NK-92 (cell line): ENCODE measurements around the gene RIF1.

Experiments
- DNase-seq: peaks from one replicate; lab custom pipeline; 2025; ENCODE audit not compliant: unreplicated experiment; lab: John Stamatoyannopoulos, UW

Gene RIF1

DNA sequence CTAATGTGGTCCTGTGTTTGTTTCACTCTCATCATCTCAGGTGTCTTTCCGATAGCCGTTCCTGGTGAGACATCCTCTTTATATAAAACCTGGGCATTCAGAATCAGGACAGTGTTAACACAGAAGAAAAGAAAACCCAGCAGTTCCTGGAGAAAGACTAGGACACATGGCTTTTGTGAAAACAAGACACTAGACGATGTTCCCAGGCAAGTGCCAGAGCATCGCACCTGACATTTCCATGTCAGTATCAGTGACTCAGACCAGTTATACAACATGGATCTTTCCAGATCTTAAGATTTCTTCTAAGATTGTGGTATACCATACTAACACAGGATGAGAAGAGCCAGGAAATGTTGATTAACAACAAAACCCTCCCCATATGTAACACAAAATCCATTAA is 96.5 kb downstream of the RIF1 start:
- DNase-seq, result no peak

DNA sequence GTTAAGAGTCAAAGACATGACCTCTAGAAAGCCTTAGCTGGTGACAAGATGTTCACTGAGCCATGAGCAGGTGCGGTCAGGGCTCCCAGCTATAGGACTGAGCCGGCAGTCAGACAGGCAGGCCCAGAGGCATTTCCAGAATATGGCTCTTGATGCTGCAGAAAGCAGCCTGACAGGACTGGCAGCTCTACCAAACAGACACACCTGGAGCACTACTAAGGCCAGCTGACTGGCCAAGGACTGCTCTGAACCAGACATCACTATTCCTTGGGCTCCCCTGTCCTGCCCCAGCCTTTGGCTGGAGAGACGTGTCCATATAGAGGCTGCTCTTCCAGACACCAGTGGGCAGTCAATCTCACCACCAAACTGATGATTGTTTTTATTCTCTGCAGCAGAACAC is 98.8 kb downstream of the RIF1 start:
- DNase-seq, result no peak

GRCh38 chr2:151518802-151519201 is 109.1 kb downstream of the RIF1 start:
- no peak for DNase-seq

GRCh38 chr2:151520976-151521375 is 111.3 kb downstream of the RIF1 start:
- DNase-seq, result no peak

- no peak for DNase-seq
Measured at GRCh38 chr2:151522556-151522955, 112.9 kb downstream of the RIF1 start.

DNA sequence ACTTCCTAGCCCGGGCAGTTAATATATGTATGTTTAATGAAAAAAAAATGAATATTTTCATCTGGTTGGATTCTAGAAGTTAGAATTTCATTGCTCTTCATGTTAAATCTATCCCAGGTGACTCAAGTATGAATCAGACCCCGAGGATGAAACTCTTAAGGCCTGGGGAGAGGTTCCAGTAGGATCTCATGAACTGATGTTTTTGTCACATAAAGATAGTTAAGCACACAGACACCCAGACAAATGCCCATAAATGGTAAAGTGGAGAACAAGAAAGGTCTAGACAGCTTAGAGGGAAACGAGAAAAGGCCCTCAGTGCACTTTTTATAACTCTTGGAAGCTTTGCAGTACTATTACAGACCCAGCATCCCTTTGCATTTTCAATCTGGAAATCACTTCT is 114.1 kb downstream of the RIF1 start:
- no peak for DNase-seq

- no peak for DNase-seq
Measured at GRCh38 chr2:151525821-151526373, 116.2 kb downstream of the RIF1 start.

DNA sequence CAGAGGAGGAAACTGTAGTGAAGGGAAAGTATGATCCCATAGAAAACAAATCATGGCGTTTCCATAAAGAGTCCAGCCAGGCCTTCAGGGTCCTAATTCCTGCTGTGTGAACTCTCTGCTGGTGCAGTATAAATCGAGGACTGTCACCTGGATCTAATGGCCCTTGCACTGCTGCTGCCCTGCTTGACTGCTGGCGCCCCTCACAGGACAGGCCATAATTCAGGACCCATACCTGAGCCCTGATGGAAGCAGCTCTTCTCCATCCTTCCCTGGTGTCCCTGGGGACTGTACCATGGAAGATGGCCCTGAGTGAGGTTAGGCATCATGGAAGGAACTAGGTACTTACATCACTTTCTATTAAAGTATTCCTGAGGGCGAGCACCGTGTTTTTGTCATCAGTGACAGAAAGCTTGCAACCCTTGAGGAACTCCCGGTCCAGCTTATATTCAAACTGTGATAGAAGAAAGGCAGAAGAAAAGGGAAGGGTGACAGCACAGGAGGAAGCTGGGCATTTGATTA is 116.9 kb downstream of the RIF1 start:
- no peak for DNase-seq
